NT2/D1 (cell line): ENCODE measurements around the gene KRTAP5-4.

ENCODE experiments used
- YY1 ChIP-seq: IDR thresholded peaks from 2 replicates; pipeline ENCODE4 v1.6.1; 2011; ENCODE audit not compliant: insufficient read length, insufficient read depth
- ZNF274 ChIP-seq: IDR thresholded peaks from 2 replicates; pipeline ENCODE4 v1.6.1; 2011; ENCODE audit warnings: mild to moderate bottlenecking, low read depth, low read length

DNA sequence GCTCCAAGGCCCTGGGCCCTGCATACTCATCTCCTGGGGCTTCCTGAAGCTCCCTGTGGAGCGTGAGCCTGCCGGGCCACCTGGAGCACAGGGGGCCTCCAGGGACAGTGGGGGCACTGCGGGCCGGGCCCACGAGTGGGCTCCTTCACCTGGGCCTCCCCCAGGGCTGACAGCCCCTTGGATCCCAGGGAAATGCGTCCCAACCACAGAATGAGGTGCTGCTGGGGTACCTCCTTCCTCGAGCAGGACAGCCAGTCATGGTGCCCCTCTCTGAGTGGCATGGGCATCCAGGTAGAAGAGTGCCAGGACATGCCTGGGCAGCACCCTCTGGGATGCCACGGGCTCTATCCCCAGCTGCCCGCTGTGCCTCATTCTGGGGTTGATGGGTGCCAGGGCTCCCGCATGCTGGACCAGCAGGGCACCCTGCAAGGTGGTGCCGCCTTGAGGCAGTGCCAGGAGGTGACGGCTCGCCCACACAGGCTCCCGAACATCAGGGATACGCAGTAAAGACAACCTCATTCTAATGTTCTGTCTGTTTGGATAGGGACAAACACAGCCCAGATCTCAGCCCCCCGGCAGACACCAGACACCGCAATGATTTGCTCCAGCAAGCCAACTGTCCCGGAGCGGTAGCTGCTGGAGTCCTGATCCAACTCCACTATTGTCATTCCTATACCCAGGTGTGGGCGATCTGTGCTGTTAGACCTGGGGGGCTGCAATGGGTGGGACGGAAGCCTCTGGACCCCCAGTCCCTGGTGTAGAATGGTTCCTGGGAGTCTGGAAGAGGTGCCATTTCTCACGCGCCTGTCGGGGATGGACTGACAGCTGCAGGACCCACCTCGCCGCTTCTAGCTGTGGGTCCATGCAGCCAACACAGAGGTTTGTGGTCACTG, 33.5 kb upstream of the KRTAP5-4 start:
- TF ChIP-seq ZNF274 (no peak), YY1 (no peak)
